Measurements from ENCODE around the gene NDUFB8.

- TF ChIP-seq CTCF (conservative IDR thresholded peaks at IDR 0.05; ENCODE audit: low read depth, low read length) (no peak), EZH2phosphoT487 (IDR thresholded peaks at IDR 0.05; ENCODE audit: borderline replicate concordance, low read length) (no peak), EZH2 (IDR thresholded peaks at IDR 0.05; ENCODE audit: low read length, unreplicated experiment) (no peak)
Observed at GRCh38 chr10:100528123-100528886, 1.4 kb downstream of the NDUFB8 start.

All from PC-3 (cell line).